HepG2 (cell line): ENCODE data around the gene IL1R1. TPM values are rescaled to one million over a fixed set of nuclear protein-coding genes. Genes with fewer than 3 reads are reported as not detected.

Experiments
- CHD4 ChIP-seq: fragments of 200-600 bp; sonication (generic); IDR thresholded peaks from 2 replicates; pipeline ENCODE4 v1.7.0; 2017; ENCODE audit warnings: mild to moderate bottlenecking, low read length, borderline replicate concordance
- ELF1 ChIP-seq: sonication (generic); formaldehyde crosslinking; IDR thresholded peaks from 2 replicates; pipeline ENCODE4 v1.4.0; 2020; ENCODE audit warnings: missing genetic modification reagents
- FOXC1 ChIP-seq: sonication (generic); formaldehyde crosslinking; IDR thresholded peaks from 2 replicates; pipeline ENCODE4 v1.8.0; 2022; ENCODE audit warnings: mild to moderate bottlenecking, missing genetic modification reagents, borderline replicate concordance
- GTF2F1 ChIP-seq: fragments of 150-350 bp; IDR thresholded peaks from 2 replicates; pipeline ENCODE4 v1.6.1; 2014; ENCODE audit warnings: low read length
- HNRNPH1 ChIP-seq: fragments of 200-400 bp; formaldehyde crosslinking; optimal IDR thresholded peaks from 2 replicates; pipeline ENCODE3; 2017; ENCODE audit warnings: mild to moderate bottlenecking, low read depth, low read length
- HOXA5 ChIP-seq: sonication (generic); formaldehyde crosslinking; IDR thresholded peaks from 2 replicates; pipeline ENCODE4 v1.4.0; 2020; ENCODE audit warnings: missing genetic modification reagents
- IRF1 ChIP-seq: sonication (generic); formaldehyde crosslinking; IDR thresholded peaks from 2 replicates; pipeline ENCODE4 v1.4.0; 2020; ENCODE audit warnings: low read depth, mild to moderate bottlenecking, missing genetic modification reagents
- KDM3A ChIP-seq: IDR thresholded peaks from 2 replicates; pipeline ENCODE4 v1.6.1; 2018; ENCODE audit warnings: low read depth, missing compliant biosample characterization
- MLXIP ChIP-seq: sonication (generic); formaldehyde crosslinking; IDR thresholded peaks from 2 replicates; pipeline ENCODE4 v1.9.0; 2021; ENCODE audit warnings: missing genetic modification reagents, borderline replicate concordance
- MTF1 ChIP-seq: sonication (generic); formaldehyde crosslinking; IDR thresholded peaks from 2 replicates; pipeline ENCODE4 v1.5.0; 2020; ENCODE audit warnings: missing genetic modification reagents
- NFIC ChIP-seq: IDR thresholded peaks from 2 replicates; pipeline ENCODE4 v1.6.1; 2012; ENCODE audit warnings: mild to moderate bottlenecking, low read length, inconsistent platforms
- NKX3-1 ChIP-seq: sonication (generic); formaldehyde crosslinking; IDR thresholded peaks from 2 replicates; pipeline ENCODE4 v1.5.0; 2020; ENCODE audit warnings: missing genetic modification reagents
- NR3C1 ChIP-seq: sonication (generic); formaldehyde crosslinking; IDR thresholded peaks from 2 replicates; pipeline ENCODE4 v1.4.0; 2020; ENCODE audit warnings: missing genetic modification reagents
- TBP ChIP-seq: sonication (generic); formaldehyde crosslinking; IDR thresholded peaks from 2 replicates; pipeline ENCODE4 v1.5.0; 2020; ENCODE audit warnings: missing genetic modification reagents
- YEATS4 ChIP-seq: sonication (generic); formaldehyde crosslinking; IDR thresholded peaks from 2 replicates; pipeline ENCODE4 v1.4.0; 2020; ENCODE audit warnings: missing genetic modification reagents, borderline replicate concordance
- ZBTB42 ChIP-seq: sonication (generic); formaldehyde crosslinking; IDR thresholded peaks from 2 replicates; pipeline ENCODE4 v1.5.0; 2020; ENCODE audit warnings: mild to moderate bottlenecking, missing genetic modification reagents
- ZBTB7B ChIP-seq: sonication (generic); formaldehyde crosslinking; IDR thresholded peaks from 2 replicates; pipeline ENCODE4 v1.4.0; 2020; ENCODE audit warnings: missing genetic modification reagents
- ZBTB8A ChIP-seq: sonication (generic); formaldehyde crosslinking; IDR thresholded peaks from 2 replicates; pipeline ENCODE4 v1.4.0; 2020; ENCODE audit warnings: mild to moderate bottlenecking, low read depth, missing genetic modification reagents, borderline replicate concordance
- ZFYVE20 ChIP-seq: sonication (generic); formaldehyde crosslinking; IDR thresholded peaks from 2 replicates; pipeline ENCODE4 v1.8.0; 2023; ENCODE audit warnings: low read depth, mild to moderate bottlenecking, moderate library complexity, missing genetic modification reagents, borderline replicate concordance
- ZNF460 ChIP-seq: sonication (generic); formaldehyde crosslinking; IDR thresholded peaks from 2 replicates; pipeline ENCODE4 v1.5.1; 2020; ENCODE audit warnings: missing genetic modification reagents, mild to moderate bottlenecking, borderline replicate concordance
- ZNF652 ChIP-seq: IDR thresholded peaks from 2 replicates; pipeline ENCODE4 v1.6.1; 2016; ENCODE audit warnings: low read depth, borderline replicate concordance
- ZNF678 ChIP-seq: sonication (generic); formaldehyde crosslinking; IDR thresholded peaks from 2 replicates; pipeline ENCODE4 v1.4.0; 2020; ENCODE audit warnings: mild to moderate bottlenecking, missing genetic modification reagents
- ZNF800 ChIP-seq: sonication (generic); formaldehyde crosslinking; IDR thresholded peaks from 2 replicates; pipeline ENCODE4 v1.4.0; 2020; ENCODE audit warnings: missing genetic modification reagents
- ZSCAN30 ChIP-seq: sonication (generic); formaldehyde crosslinking; IDR thresholded peaks from 2 replicates; pipeline ENCODE4 v1.5.0; 2020; ENCODE audit warnings: mild to moderate bottlenecking, missing genetic modification reagents
- polyA plus RNA-seq, 8 experiments: library from polyadenylated mRNA; depleted of rRNA in 3 of 8; stranded (reverse) in 7 of 8; unstranded in 1 of 8; fragments of >200 nt; fragmentation: Illumina TruSeq in 4 of 8; extraction: Trizol in 4 of 8; gene quantifications; 2 replicates each; pipeline versions ENCODE4 v1.2.1 to v1.2.3, GENCODE V29; 2011 to 2016; ENCODE audit warnings: low read depth in 4 of 8, missing spikeins in 1 of 8, mixed read lengths in 1 of 8; ENCODE audit not compliant: insufficient read depth in 1 of 8
- total RNA-seq, 5 experiments: library from RNA; depleted of rRNA; stranded (reverse); fragments of >200 nt; fragmentation: Illumina TruSeq; extraction: Trizol; gene quantifications; 2 replicates each; pipeline ENCODE4 v1.2.3, GENCODE V29; 2016; ENCODE audit warnings: low read depth in 1 of 5
- TF ChIP-seq, protein P1 (sequence below): sonication (generic); formaldehyde crosslinking; IDR thresholded peaks from 2 replicates; pipeline ENCODE4 v1.5.0; 2020; ENCODE audit warnings: missing genetic modification reagents, mild to moderate bottlenecking, borderline replicate concordance

The IL1R1 gene
- total and polyA plus RNA-seq, 2 of the 13 experiments (the other 11 are each of a cell fraction or from before 2014, with no cell fraction given), result 38.0 to 93.1 TPM

GRCh38 chr2:102101849-102102635, 40.5 kb upstream of the IL1R1 start (continued):
- no peak for TF ChIP-seq MLXIP (CRISPR knock-in tag)
- TF ChIP-seq ZNF460, result no peak
- TF ChIP-seq YEATS4 (CRISPR knock-in tag), result no peak; the same call in 1 of the 2 replicates
- 0 out of 2 replicates have a peak, but pooled peaks have one; percentile 10 for TF ChIP-seq ZSCAN30 (CRISPR knock-in tag)
- no peak for TF ChIP-seq FOXC1
- TF ChIP-seq NR3C1 (CRISPR knock-in tag), result no peak
- TF ChIP-seq NKX3-1 (CRISPR knock-in tag), result no peak
- TF ChIP-seq KDM3A (CRISPR knock-in tag), result no peak
- TF ChIP-seq, protein P1, sequence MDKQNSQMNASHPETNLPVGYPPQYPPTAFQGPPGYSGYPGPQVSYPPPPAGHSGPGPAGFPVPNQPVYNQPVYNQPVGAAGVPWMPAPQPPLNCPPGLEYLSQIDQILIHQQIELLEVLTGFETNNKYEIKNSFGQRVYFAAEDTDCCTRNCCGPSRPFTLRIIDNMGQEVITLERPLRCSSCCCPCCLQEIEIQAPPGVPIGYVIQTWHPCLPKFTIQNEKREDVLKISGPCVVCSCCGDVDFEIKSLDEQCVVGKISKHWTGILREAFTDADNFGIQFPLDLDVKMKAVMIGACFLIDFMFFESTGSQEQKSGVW (CRISPR knock-in tag), result no peak
- peak; percentile 97 for TF ChIP-seq CHD4
- no peak for TF ChIP-seq IRF1 (CRISPR knock-in tag)
- TF ChIP-seq ELF1 (CRISPR knock-in tag), result 0 out of 2 replicates have a peak, but pooled peaks have one; percentile 40
- TF ChIP-seq HNRNPH1, result no peak
- no peak; the same call in 1 of the 2 replicates for TF ChIP-seq NFIC
- no peak for TF ChIP-seq HOXA5 (CRISPR knock-in tag)
- TF ChIP-seq ZFYVE20, result no peak
- TF ChIP-seq ZBTB7B (CRISPR knock-in tag), result no peak
- no peak for TF ChIP-seq ZBTB42 (CRISPR knock-in tag)
- TF ChIP-seq ZBTB8A (CRISPR knock-in tag), result no peak
- no peak for TF ChIP-seq GTF2F1
- no peak for TF ChIP-seq ZNF678 (CRISPR knock-in tag)
- TF ChIP-seq MTF1 (CRISPR knock-in tag), result no peak
- TF ChIP-seq TBP (CRISPR knock-in tag), result no peak
- TF ChIP-seq ZNF800 (CRISPR knock-in tag), result no peak
- peak; percentile 77; the same call in 1 of the 2 replicates for TF ChIP-seq ZNF652 (CRISPR knock-in tag)
